ENCODE data around the gene NCOA7.

- TF ChIP-seq CTCF (IDR thresholded peaks at IDR 0.05) (no peak), ZFX (IDR thresholded peaks at IDR 0.05; ENCODE audit: borderline replicate concordance) (no peak)
These were observed 167.1 kb downstream of the NCOA7 start for GRCh38 chr6:125957845-125958244.

Data from 22Rv1 (cell line).